ENCODE data around the gene SF3B6. TPM values are rescaled to one million over a fixed set of nuclear protein-coding genes. Genes with fewer than 3 reads are reported as not detected.
"Not testable (repeated sequence)": the region's sequence is repeated elsewhere in the genome, so short reads cannot be mapped to it uniquely, and the experiment has no call there.

SF3B6 gene
- total RNA-seq, 1 experiment from 2014 or later, result 275 TPM

DNA sequence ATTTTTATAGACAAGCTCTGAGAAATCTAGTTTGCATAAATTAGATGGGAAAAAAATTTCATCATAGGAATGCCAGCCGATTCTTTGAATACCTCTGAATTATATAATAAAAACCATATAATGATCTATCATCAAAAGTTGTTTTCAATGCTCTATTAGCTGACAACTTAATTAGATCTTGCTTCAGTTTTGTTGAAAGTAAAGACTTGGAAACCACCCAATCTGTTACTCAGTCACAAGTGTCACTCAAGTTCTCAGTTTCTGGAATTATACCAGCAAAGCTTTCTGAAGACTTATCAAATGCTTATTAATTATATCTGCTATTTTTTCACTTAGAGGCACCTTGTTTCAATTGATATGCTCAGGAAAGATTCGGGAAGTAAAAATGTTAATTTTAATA, 25.9 kb upstream of the SF3B6 start:
- in situ Hi-C loops (cut with HindIII; ENCODE audit: low pct_unique_long_range_greater_than_20kb, low sequenced_read_pairs), result no loop called here
- no peak for DNase-seq (ENCODE audit: low read depth)

DNA sequence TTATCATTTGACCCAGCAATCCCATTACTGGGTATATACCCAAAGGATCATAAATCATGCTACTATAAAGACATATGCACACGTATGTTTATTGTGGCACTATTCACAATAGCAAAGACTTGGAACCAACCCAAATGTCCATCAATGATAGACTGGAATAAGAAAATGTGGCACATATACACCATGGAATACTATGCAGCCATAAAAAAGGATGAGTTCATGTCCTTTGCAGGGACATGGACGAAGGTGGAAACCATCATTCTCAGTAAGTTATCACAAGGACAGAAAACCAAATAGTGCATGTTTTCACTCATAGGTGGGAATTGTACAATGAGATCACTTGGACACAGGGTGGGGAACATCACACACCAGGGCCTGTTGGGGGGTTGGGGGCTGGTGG, 24.6 kb upstream of the SF3B6 start:
- in situ Hi-C loops (cut with HindIII; ENCODE audit: low pct_unique_long_range_greater_than_20kb, low sequenced_read_pairs); DNase-seq (ENCODE audit: low read depth): not testable (repeated sequence)

DNA sequence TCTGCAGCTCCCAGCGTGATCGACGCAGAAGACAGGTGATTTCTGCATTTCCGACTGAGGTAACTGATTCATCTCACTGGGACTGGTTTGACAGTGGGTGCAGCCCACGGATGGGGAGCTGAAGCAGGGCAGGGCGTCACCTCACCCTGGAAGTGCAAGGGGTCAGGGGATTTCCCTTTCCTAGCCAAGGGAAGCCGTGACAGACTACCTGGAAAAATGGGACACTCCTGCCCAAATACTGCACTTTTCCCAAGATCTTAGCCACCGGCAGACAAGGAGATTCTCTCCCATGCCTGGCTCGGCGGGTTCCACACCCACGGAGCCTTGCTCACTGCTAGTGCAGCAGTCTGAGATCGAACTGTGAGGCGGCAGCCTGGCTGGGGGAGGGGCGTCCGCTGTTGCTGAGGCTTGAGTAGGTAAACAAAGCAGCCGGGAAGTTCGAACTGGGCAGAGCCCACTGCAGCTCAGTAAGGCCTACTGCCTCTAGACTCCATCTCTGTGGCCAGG, 19.1 kb upstream of the SF3B6 start:
- DNase-seq (ENCODE audit: low read depth); in situ Hi-C loops (cut with HindIII; ENCODE audit: low pct_unique_long_range_greater_than_20kb, low sequenced_read_pairs): not testable (repeated sequence)

DNA sequence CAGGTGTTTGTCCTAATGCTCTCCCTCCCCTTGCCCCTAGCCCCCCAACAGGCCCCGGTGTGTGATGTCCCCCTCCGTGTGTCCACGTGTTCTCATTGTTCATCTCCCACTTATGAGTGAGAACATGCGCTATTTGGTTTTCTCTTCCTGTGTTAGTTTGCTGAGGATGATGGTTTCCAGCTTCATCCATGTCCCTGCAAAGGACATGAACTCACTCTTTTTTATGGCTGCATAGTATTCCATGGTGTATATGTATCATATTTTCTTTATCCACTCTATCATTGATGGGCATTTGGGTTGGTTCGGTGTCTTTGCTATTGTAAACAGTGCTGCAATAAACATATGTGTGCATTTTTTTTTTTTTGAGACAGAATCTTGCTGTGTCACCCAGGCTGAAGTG, 17.1 kb upstream of the SF3B6 start:
- DNase-seq (ENCODE audit: low read depth); in situ Hi-C loops (cut with HindIII; ENCODE audit: low pct_unique_long_range_greater_than_20kb, low sequenced_read_pairs): not testable (repeated sequence)

DNA sequence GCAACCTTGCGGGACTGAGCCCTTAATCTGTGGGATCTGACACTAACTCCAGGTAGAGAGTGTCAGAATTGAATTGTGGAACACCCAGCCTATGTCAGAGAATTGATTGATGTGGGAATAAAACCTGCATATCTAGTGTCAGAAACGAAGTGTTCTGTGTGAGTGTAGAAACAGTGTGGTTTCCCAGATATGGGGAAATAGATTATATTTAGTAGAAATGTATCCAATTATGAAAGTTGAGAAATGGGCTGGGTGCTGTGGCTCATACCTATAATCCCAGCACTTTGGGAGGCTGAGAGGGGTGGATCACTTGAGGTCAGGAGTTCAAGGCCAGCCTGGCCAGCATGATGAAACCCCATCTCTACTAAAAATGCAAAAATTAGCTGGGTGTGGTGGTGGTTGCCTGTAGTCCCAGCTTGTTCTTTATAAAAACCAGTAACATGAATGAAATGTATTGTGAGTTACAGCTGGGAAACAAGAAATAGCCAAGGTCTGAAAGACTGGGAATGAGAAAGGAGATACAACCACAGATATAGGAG, 12.8 kb upstream of the SF3B6 start:
- no peak for DNase-seq (ENCODE audit: low read depth)
- in situ Hi-C loops (cut with HindIII; ENCODE audit: low pct_unique_long_range_greater_than_20kb, low sequenced_read_pairs), result no loop called here

DNA sequence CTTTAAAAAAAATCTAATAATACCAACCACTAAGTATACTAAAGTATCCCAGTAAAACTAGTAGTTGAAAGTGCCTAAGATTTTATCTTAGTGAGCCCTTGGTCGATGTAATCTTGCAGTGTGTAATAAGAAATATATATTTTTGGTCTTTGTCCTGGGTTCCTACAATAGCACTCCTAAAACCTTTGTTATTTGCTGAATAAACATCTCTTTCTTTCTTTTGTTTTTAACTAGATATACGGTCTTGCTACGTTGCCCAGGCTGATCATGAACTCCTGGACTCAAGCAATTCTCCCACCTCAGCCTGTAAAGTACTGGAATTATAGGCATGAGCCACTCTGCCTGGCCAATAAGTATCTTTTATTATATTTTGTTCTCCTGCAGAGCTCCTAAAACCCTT, 10.9 kb upstream of the SF3B6 start:
- DNase-seq (ENCODE audit: low read depth), result no peak
- in situ Hi-C loops (cut with HindIII; ENCODE audit: low pct_unique_long_range_greater_than_20kb, low sequenced_read_pairs), result no loop called here

DNA sequence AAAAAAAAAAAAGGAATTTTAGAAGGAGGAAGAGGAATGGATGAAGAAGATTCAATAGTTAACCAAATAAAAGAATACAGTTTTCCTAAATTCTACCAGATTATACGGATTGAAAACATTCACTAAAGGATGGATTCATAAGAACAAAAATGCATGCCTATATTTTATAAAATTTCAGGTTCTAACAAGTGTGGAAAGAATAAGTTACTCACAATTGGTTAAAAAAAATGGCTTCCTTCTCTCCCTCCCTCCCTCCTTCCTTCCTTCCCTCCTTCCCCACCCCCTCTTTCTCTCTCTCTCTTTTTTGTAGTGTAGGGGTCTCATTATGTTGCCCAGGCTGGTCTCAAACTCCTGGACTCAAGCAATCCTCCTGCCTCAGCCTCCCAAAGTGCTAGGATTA, 10.1 kb upstream of the SF3B6 start:
- no peak for DNase-seq (ENCODE audit: low read depth)

DNA sequence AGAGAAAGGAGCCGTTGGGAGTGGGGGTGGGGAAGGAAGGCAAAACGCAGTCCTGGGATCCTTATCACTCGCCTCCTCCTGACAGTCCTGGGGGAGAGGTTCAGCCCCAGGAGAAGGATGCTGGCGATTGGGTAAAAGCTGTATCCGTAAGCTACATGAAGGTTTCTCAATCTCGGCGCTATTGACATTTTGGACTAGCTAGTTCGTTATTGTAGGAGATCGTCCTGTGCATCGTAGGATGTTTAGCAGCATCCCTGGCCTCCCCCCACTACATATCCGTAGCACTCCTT, 9.0 kb upstream of the SF3B6 start:
- in situ Hi-C loops (cut with HindIII; ENCODE audit: low pct_unique_long_range_greater_than_20kb, low sequenced_read_pairs), result no loop called here

More for the DNA sequence above, 10.1 kb upstream of the SF3B6 start:
- in situ Hi-C loops (cut with HindIII; ENCODE audit: low pct_unique_long_range_greater_than_20kb, low sequenced_read_pairs), result no loop called here

DNA sequence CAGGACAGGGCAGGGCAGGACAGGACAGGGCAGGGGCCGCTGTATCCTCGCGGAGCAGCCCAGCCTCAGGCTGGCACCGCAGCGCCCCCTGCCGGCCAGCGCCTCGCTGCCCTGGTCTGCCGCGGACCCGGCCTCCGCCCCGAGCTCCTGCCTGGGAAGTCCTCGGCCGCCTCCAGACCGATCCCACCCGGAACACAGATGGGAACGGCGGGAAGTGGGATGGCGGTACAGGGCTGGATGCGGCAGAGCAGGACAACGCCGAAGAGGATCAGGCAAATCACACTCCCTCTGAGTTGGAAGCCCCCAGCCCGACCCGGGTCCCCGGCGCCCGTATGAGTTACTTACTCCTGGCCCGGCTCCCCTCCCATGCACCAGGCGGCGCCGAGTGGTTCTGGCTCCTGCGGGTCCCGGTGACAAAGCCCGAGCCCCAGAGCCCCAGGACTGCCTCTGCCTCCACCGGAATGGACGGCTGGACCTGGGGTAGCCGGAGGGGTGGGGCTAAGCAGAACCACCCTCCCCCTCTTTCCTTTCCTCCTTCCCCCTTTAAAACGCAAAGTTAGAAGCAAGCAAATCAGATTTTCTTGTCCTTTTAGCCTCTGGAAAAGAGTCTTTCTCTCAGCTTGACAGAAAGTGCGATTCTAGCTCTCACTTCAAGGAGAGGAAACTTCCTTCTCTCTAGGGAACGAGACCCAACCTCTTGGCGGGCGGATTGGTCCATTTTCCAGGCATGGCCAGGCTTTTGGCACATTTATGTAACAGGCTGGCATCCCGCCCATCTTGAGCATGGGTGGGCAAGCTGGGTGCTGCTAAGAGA, 8.5 kb upstream of the SF3B6 start, which contains the start of gene TP53I3:
Gene TP53I3 (minus strand): TSS at position 449 of the 814 bp plus-strand sequence. CDS start 508 bp downstream, outside the sequence.
- in situ Hi-C loops (cut with HindIII; ENCODE audit: low pct_unique_long_range_greater_than_20kb, low sequenced_read_pairs), result no loop called here
- DNase-seq (ENCODE audit: low read depth), result peak; percentile 96

More for the DNA sequence above, 9.0 kb upstream of the SF3B6 start:
- DNase-seq (ENCODE audit: low read depth), result no peak

DNA sequence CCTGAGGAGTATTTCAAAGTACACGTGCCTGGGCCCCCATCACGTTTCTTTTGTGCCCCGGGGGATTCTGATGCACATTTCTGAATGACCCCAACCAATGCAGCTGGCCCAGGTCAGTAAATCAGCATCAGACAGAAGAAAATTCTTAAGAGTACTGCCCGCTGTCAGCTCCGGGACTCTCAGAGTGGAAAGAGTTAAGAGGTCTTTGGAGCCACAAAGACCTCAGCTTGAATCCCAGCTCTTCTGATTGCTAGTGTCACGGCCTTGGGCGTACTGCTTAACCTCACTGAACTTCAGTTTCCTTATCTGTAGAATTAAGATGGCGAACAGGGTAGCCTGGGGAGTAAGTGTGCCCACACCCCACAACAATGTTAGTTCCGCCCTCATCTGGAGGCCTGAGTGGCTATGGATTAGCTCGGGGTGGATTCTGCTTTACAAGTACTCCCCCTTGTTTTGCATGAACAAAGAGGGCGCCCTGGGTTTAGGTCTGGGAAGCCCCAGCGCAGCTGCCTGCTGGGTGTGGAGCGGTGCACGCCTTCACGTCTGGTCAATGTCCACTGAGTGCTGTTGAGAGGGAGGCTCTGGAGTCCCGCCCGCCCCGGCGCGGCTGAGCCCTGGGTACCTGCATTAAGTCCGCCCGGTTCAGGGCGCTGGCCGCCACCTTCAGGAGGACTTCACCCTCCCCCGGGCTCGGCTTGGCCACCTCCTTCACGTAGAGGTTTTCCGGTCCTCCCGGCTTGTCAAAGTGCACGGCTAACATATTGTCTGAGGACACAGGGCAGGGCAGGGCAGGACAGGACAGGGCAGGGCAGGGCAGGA, 7.7 kb upstream of the SF3B6 start:
- in situ Hi-C loops (cut with HindIII; ENCODE audit: low pct_unique_long_range_greater_than_20kb, low sequenced_read_pairs), result no loop called here
- peak; percentile 95 for DNase-seq (ENCODE audit: low read depth)

DNA sequence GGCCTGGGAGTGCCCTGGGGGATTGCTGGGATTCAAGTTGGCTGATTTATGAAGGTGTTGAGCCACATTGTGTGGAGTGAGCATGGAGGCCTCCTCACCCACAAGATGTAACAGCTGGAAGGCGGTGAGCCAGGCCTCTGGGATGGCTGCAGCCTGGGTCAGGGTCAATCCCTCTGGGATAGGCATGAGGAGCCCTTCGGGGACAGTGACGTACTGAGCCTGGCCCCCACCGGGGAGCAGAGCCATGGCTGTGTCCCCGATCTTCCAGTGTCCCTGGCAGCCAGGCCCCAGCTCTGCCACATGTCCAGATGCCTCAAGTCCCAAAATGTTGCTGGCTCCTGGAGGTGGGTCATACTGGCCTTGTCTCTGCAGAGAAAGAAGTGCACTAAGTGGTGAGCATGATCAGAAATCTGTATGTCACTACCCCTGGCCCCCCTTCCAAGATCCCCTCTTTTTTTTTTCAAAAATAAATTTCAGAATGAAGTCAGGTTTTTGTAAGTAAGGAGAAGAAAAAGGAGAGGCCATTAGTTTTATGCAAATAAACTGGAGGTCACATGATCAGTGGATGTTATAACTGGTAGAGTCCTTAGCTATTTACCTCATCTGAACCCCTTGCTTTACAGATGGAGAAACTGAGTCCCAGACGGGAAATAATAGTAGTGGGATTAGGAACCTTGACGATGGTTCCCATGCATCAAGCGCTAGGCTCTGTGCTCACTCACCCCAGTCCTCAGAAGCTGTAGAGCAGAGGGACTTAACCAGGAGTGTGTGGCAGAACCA, 6.9 kb upstream of the SF3B6 start:
- no peak for DNase-seq (ENCODE audit: low read depth)
- in situ Hi-C loops (cut with HindIII; ENCODE audit: low pct_unique_long_range_greater_than_20kb, low sequenced_read_pairs), result no loop called here

DNA sequence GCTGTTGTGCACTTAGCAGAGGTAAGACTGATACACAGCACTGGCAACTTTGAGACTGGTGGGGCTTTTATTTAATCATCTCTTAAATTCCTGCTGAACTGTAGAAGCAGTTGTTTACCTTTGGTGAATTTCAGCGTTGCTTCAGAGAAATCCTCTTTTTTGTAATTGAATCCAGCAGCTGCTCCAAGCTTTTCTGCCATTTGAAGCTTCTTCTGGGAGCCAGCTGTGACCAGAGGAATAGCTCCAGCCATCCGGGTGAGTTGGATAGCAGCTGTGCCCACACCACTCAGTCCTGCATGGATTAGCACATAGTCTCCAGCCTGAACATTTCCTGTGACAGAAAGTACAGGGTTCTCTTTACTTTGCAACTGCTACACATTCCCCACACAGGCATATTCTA, 4.6 kb upstream of the SF3B6 start:
- DNase-seq (ENCODE audit: low read depth), result no peak
- in situ Hi-C loops (cut with HindIII; ENCODE audit: low pct_unique_long_range_greater_than_20kb, low sequenced_read_pairs), result no loop called here

DNA sequence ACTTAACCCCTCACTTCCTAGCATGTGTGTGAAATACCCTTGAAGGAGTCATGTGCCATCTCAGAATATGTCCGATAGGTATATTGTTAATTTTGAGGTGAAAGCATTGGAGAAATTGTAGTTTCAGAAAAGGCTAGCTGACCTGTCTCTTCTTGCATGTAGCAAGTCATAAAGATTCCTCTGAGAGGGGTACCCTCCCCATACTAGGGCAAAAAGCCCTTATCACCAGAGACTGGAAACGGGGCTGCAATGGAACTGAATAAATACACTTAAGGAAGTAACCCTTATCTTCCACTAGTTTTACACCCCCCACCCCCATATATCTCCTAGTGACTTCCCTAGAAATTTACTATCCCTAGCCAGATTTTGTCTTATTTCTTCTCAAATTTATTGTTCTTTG, 1.8 kb upstream of the SF3B6 start:
- in situ Hi-C loops (cut with HindIII; ENCODE audit: low pct_unique_long_range_greater_than_20kb, low sequenced_read_pairs), result no loop called here
- no peak for DNase-seq (ENCODE audit: low read depth)

DNA sequence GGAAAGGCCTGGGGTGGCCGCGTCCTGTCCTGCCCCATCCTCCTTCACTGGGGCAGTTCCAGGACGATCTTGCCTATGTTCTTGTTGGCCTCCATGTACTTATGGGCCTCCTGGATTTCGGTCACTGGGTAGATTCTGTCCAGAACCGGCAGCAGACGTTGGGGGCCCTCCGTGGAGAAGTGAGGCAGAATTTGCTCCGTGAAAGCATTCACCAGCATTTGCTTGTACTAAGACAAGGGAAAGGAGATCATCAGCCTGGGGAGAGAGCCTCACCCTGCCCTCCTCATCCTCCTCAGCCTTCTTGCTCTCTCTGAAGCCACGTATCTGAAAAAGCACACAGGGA, 1.4 kb upstream of the SF3B6 start:
- no peak for DNase-seq (ENCODE audit: low read depth)
- in situ Hi-C loops (cut with HindIII; ENCODE audit: low pct_unique_long_range_greater_than_20kb, low sequenced_read_pairs), result no loop called here

DNA sequence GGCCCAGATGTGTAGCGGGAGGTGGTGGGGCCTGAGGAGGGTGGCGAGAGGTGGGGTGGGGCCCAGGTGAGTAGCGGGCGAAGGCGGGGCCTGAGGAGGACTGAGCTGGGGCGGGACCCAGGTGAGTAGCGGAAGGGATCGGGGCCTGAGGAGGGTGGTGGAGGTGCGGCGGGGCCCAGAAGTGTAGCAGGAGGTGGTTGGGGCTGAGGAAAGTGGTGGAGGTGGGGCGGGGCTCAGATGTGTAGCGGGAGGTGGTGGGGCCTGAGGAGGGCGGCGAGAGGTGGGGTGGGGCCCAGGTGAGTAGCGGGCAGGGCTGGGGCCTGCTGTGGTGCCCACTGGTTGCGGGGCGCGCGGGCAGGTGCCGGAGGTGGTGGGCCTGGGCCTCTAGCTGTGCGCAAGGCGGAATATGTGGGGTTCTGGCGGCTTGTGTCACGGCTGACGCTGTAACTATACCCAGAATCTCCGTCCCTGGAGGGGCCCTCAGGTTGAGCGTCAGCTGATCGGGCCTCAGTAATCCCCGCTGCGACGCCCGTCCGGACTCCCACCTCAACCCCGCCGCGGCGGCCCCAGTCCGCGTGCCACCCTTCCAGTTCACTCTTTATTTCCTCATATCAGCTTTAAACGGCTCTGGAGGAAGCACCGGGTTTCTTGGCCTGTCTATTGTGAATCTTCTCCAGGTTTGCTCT, 866 bp upstream of the SF3B6 start:
- no peak for DNase-seq (ENCODE audit: low read depth)
- in situ Hi-C loops (cut with HindIII; ENCODE audit: low pct_unique_long_range_greater_than_20kb, low sequenced_read_pairs), result no loop called here

DNA sequence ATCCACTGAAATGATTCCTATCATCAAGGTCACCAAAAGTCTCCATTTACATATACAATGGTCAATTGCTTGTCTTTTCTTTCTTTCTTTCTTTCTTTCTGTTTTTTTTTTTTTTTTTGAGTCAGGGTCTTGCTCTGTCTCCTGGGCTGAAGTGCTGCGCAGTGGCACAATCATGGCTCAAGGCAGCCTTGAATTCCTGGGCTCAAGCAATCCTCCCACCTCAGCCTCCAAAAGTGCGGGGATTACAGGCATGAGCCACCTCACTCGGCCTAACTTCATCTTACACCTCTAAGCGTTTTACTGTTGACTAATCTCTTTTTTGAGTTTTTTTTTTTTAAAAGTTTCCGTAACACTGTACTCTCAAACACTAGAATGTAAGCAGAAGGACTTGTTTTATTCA, 867 bp downstream of the SF3B6 start:
- in situ Hi-C loops (cut with HindIII; ENCODE audit: low pct_unique_long_range_greater_than_20kb, low sequenced_read_pairs), result no loop called here
- no peak for DNase-seq (ENCODE audit: low read depth)

DNA sequence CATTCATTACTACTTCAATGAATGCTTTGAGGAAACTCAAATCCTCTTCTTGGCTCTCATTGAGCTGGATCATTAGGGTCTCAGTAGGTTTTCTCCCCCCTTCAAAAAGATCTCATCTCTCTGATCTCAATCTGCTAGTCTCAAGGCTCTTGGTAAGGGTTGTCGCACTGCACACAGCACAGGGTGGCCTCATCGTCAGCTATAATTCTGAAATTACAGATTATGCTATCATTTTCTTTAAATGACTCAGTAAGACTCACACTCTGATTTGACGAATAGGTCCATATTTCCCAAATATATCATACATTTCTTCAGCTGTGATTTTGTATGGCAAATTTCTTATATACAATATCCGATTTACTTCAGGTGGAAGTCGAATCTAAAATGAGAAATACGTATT, 2.3 kb downstream of the SF3B6 start:
- in situ Hi-C loops (cut with HindIII; ENCODE audit: low pct_unique_long_range_greater_than_20kb, low sequenced_read_pairs), result no loop called here
- no peak for DNase-seq (ENCODE audit: low read depth)

DNA sequence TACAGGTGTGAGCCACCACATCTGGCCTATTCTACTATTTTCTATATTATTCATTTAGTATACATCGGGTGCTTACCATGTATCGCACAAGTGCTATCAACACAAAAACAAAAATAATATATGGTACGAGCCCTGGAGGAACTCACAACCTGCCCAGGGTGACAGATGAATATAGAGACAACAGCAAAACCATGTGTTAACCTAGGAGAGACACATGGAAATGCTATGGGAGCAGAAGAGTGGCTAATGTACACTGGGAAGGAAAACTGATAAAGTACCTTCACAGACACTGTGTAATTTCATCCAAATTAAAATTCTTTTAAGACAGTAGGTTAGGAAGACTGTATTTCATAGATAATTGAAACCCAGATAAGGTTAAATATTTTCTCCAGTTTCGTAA, 3.9 kb downstream of the SF3B6 start:
- in situ Hi-C loops (cut with HindIII; ENCODE audit: low pct_unique_long_range_greater_than_20kb, low sequenced_read_pairs), result no loop called here
- no peak for DNase-seq (ENCODE audit: low read depth)

All from Caki2 (cell line).